SU-DHL-6 (cell line): ENCODE results near the gene GRM8.

Experiments
- H2AFZ ChIP-seq: fragments of 200-600 bp; sonication (generic); 2 replicates; pipeline ENCODE4 v1.6.1; 2014; ENCODE audit warnings: low read depth, mild to moderate bottlenecking, moderate library complexity, mixed read lengths, antibody characterized with exemption, low read length; ENCODE audit not compliant: severe bottlenecking
- H3F3A ChIP-seq: fragments of 200-600 bp; shearing (Covaris generic); 2 replicates; pipeline ENCODE4 v1.6.0; 2016; ENCODE audit warnings: antibody characterized with exemption, mild to moderate bottlenecking; ENCODE audit not compliant: insufficient read depth
- H3K27ac ChIP-seq: fragments of 200-600 bp; sonication (generic); 2 replicates; pipeline ENCODE4 v1.5.1; 2016; ENCODE audit warnings: low read depth, mild to moderate bottlenecking, low read length, moderate library complexity, mixed read lengths
- H3K27me3 ChIP-seq: fragments of 200-600 bp; sonication (generic), shearing (Covaris generic); 2 replicates; pipeline ENCODE4 v1.6.0; 2014; ENCODE audit warnings: mild to moderate bottlenecking, low read length
- H3K36me3 ChIP-seq: fragments of 200-600 bp; sonication (generic); 2 replicates; pipeline ENCODE4 v1.6.1; 2014; ENCODE audit warnings: mild to moderate bottlenecking, low read length, mixed read lengths
- H3K4me2 ChIP-seq: fragments of 300-600, 200-600 bp; shearing (Covaris generic), sonication (generic); 2 replicates; pipeline ENCODE4 v1.6.0; 2014; ENCODE audit warnings: low read length, low read depth, mild to moderate bottlenecking; ENCODE audit not compliant: poor library complexity, severe bottlenecking
- H3K4me3 ChIP-seq: fragments of 200-600 bp; sonication (generic); 2 replicates; pipeline ENCODE4 v1.5.1; 2014; ENCODE audit warnings: antibody characterized with exemption, low read length, mild to moderate bottlenecking, mixed read lengths; ENCODE audit not compliant: insufficient read depth, poor library complexity, severe bottlenecking
- H3K79me2 ChIP-seq: fragments of 200-600 bp; sonication (generic); 2 replicates; pipeline ENCODE4 v1.6.1; 2014; ENCODE audit warnings: mild to moderate bottlenecking, low read length, moderate library complexity; ENCODE audit not compliant: insufficient read depth
- H3K9ac ChIP-seq: fragments of 200-600 bp; sonication (generic); 2 replicates; pipeline ENCODE4 v1.7.0; 2014; ENCODE audit warnings: mild to moderate bottlenecking, low read length
- H3K9me2 ChIP-seq: fragments of 200-600 bp; sonication (generic); replicated peaks from 2 replicates; pipeline ENCODE4 v1.6.1; 2014; ENCODE audit warnings: low read length; ENCODE audit not compliant: insufficient read depth
- H3K9me3 ChIP-seq: fragments of 200-600 bp; sonication (generic); 2 replicates; pipeline ENCODE4 v1.6.1; 2014; ENCODE audit warnings: low read length, mixed read lengths; ENCODE audit not compliant: insufficient read depth
- H4K20me1 ChIP-seq: fragments of 200-600 bp; sonication (generic); 2 replicates; pipeline ENCODE4 v1.6.1; 2014; ENCODE audit warnings: low read depth, mild to moderate bottlenecking, antibody characterized with exemption, low read length, moderate library complexity, mixed read lengths
- CTCF ChIP-seq: fragments of 200-600 bp; sonication (generic); IDR thresholded peaks from one replicate; pipeline ENCODE4 v1.5.1; 2017; ENCODE audit warnings: antibody characterized with exemption, mild to moderate bottlenecking, low read length, moderate library complexity; ENCODE audit not compliant: insufficient read depth, poor library complexity, severe bottlenecking
- EZH2phosphoT487 ChIP-seq: fragments of 200-600 bp; sonication (generic), shearing (Covaris generic); conservative IDR thresholded peaks from 2 replicates; pipeline ENCODE4 v1.6.1; 2018; ENCODE audit warnings: mild to moderate bottlenecking, antibody characterized with exemption, low read length, moderate library complexity, mixed read lengths

The GRM8 gene

GRCh38 chr7:126820925-126821324 lies 431.8 kb downstream of the GRM8 start:
- Histone ChIP-seq H3K4me2 (no peak overlapping the region), H3K36me3 (no peaks in the 10 kb centered on the region), H3K27me3 (no peaks in the 10 kb centered on the region), H2AFZ (no peak overlapping the region), H3K4me3 (no peak overlapping the region), H4K20me1 (no peaks in the 10 kb centered on the region), H3K79me2 (no peaks in the 10 kb centered on the region), H3K27ac (no peak overlapping the region), H3K9ac (no peak overlapping the region), H3K9me2 (no peaks in the 10 kb centered on the region), H3F3A (no peaks in the 10 kb centered on the region), H3K9me3 (no peaks in the 10 kb centered on the region)
- TF ChIP-seq EZH2phosphoT487 (no peak), CTCF (no peak)

- Histone ChIP-seq H3K79me2 (no peaks in the 10 kb centered on the region), H3K27ac (no peak overlapping the region), H3K9ac (no peak overlapping the region), H2AFZ (no peak overlapping the region), H3K9me3 (no peaks in the 10 kb centered on the region), H3K9me2 (no peaks in the 10 kb centered on the region), H3K27me3 (no peaks in the 10 kb centered on the region), H3K4me2 (no peak overlapping the region), H4K20me1 (no peaks in the 10 kb centered on the region), H3K36me3 (no peaks in the 10 kb centered on the region), H3F3A (no peaks in the 10 kb centered on the region), H3K4me3 (no peak overlapping the region)
- TF ChIP-seq EZH2phosphoT487 (no peak), CTCF (no peak)
Measured at GRCh38 chr7:126819197-126819484, 433.6 kb downstream of the GRM8 start.

GRCh38 chr7:126818393-126819196 lies 434.1 kb downstream of the GRM8 start:
- H3K9ac ChIP-seq: no peak overlapping the region
- H3K4me3 ChIP-seq: no peak overlapping the region
- no peaks in the 10 kb centered on the region for H4K20me1 ChIP-seq
- no peak overlapping the region for H3K4me2 ChIP-seq
- TF ChIP-seq EZH2phosphoT487 (no peak), CTCF (no peak)
- H3F3A ChIP-seq: no peaks in the 10 kb centered on the region
- H3K9me3 ChIP-seq: no peaks in the 10 kb centered on the region
- H3K79me2 ChIP-seq: no peaks in the 10 kb centered on the region
- no peaks in the 10 kb centered on the region for H3K9me2 ChIP-seq
- H3K27me3 ChIP-seq: no peaks in the 10 kb centered on the region
- H2AFZ ChIP-seq: no peak overlapping the region
- H3K36me3 ChIP-seq: no peaks in the 10 kb centered on the region
- H3K27ac ChIP-seq: no peak overlapping the region
